Suprapubic skin (tissue), 4 donors: ENCODE data around the gene FAM241B. TPM values are rescaled to one million over a fixed set of nuclear protein-coding genes. Genes with fewer than 3 reads are reported as not detected.

Source experiments
- DNase-seq, 2 donors: peaks; one replicate each; pipeline ENCODE4 v3.0.0-alpha.2; 2019; ENCODE audit warnings: low spot score in 2 of 2
- H3K27ac ChIP-seq: fragments of 200-600 bp; sonication (generic); one replicate; pipeline ENCODE4 v1.5.1; 2019
- H3K27me3 ChIP-seq: fragments of 200-600 bp; sonication (generic); one replicate; pipeline ENCODE4 v1.5.1; 2019
- H3K36me3 ChIP-seq: fragments of 200-600 bp; sonication (generic); one replicate; pipeline ENCODE4 v1.5.1; 2019
- H3K4me1 ChIP-seq: fragments of 200-600 bp; sonication (generic); one replicate; pipeline ENCODE4 v1.5.1; 2019
- H3K4me3 ChIP-seq: fragments of 200-600 bp; sonication (generic); one replicate; pipeline ENCODE4 v1.5.1; 2019; ENCODE audit warnings: mild to moderate bottlenecking
- H3K9me3 ChIP-seq: fragments of 200-600 bp; sonication (generic); one replicate; pipeline ENCODE4 v1.5.1; 2019
- CTCF ChIP-seq, 2 donors: fragments of 200-600 bp in 1 of 2; fragments of 450-650 bp in 1 of 2; sonication (generic) in 1 of 2; IDR thresholded peaks; one replicate each; pipeline ENCODE4 v1.5.1; 2016 to 2019; ENCODE audit warnings: antibody characterized with exemption in 2 of 2, mild to moderate bottlenecking in 1 of 2, moderate library complexity in 1 of 2
- EP300 ChIP-seq: sonication (generic); formaldehyde crosslinking; IDR thresholded peaks from one replicate; pipeline ENCODE4 v1.6.1; 2017; ENCODE audit warnings: antibody characterized with exemption
- POLR2A ChIP-seq, 2 donors: fragments of 450-650 bp; IDR thresholded peaks; one replicate each; pipeline ENCODE4 v1.6.1; 2017; ENCODE audit warnings: antibody characterized with exemption in 2 of 2, mild to moderate bottlenecking in 2 of 2, moderate library complexity in 2 of 2
- POLR2AphosphoS5 ChIP-seq, 3 donors: sonication (generic); formaldehyde crosslinking; IDR thresholded peaks; one replicate each; pipeline ENCODE4 v1.6.1; 2017; ENCODE audit warnings: antibody characterized with exemption in 3 of 3
- WGBS: methylation state at CpG from one replicate; pipeline ENCODE4 v1.1.5; 2018; 5-methylcytosine and 5-hydroxymethylcytosine counted together
- total RNA-seq, 4 donors: library from RNA; depleted of rRNA; stranded (reverse); fragments of >200 nt; gene quantifications; one replicate each; pipeline ENCODE4 v1.1.0, GENCODE V29; 2016

Gene FAM241B
- total RNA-seq, 4 donors from 2014 or later, result 0.49 to 4.3 (median 2.5) TPM

DNA sequence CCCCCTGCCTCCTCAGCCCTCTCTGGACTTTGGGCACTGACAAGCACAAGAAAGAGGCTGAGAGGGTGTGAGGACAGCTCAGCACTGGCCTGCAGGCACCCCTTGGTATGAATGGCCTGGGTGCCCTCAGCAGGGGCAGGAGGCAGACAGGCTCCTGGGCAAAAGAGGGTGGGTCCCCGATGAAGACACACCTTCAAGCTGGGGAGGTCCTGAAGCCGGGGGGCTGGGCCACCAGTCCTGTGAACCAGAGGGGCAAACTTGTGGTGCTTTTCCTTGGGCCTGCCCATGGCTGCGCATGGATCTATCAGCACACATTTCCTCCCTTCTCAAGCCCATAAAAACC lies 22.8 kb downstream of the FAM241B start:
- Histone ChIP-seq H3K9me3 (no peaks in the 10 kb centered on the region), H3K4me1 (no peaks in the 10 kb centered on the region), H3K4me3 (no peak overlapping the region), H3K36me3 (no peaks in the 10 kb centered on the region), H3K27ac (no peak overlapping the region), H3K27me3 (peaks cover 18% of the 10 kb centered on the region)
- 100% methylated on average over 3 of the region's 3 CpGs for WGBS
- DNase-seq, result no peak
- no peak for TF ChIP-seq POLR2AphosphoS5 (IDR thresholded peaks at IDR 0.05)
- TF ChIP-seq CTCF (IDR thresholded peaks at IDR 0.05), result no peak
- no peak for TF ChIP-seq POLR2A (IDR thresholded peaks at IDR 0.05)
- TF ChIP-seq EP300, result no peak

DNA sequence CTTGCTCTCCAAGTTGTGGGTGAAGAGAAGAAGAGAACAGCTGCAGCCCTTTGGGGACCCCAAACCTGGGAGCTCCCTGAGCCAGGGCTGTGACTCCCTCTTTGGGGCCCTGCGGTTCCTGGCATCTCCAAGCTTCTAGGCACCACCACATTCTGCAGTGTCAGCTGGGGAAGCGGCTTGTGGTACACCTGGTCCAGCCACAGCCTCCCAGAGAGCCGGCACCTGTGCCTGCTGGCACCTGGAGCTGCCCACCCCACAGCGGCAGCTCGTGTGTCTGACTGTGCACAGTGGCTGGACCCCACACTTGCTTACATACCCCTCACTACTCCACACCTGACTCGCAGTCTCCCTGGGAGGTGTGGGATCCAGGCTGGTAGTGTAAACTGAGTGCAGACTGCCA lies 23.5 kb downstream of the FAM241B start:
- Histone ChIP-seq H3K9me3 (no peaks in the 10 kb centered on the region), H3K36me3 (no peaks in the 10 kb centered on the region), H3K27me3 (peaks cover 18% of the 10 kb centered on the region), H3K27ac (no peak overlapping the region), H3K4me3 (no peak overlapping the region), H3K4me1 (no peaks in the 10 kb centered on the region)
- no peak for TF ChIP-seq POLR2AphosphoS5 (IDR thresholded peaks at IDR 0.05)
- TF ChIP-seq CTCF (IDR thresholded peaks at IDR 0.05), result no peak
- TF ChIP-seq POLR2A (IDR thresholded peaks at IDR 0.05), result no peak
- DNase-seq, result no peak
- WGBS, result 100% methylated on average over 4 of the region's 6 CpGs

GRCh38 chr10:69655124-69655867 lies 25.2 kb downstream of the FAM241B start:
- peaks cover 21% of the 10 kb centered on the region for H3K27me3 ChIP-seq

GRCh38 chr10:69655868-69656555 lies 26.0 kb downstream of the FAM241B start:
- Histone ChIP-seq H3K27me3 (peaks cover 21% of the 10 kb centered on the region), H3K27ac (no peak overlapping the region)
- 74% methylated on average over 11 of the region's 11 CpGs for WGBS

More at GRCh38 chr10:69655124-69655867, 25.2 kb downstream of the FAM241B start:
- H3K36me3 ChIP-seq, result no peaks in the 10 kb centered on the region
- no peaks in the 10 kb centered on the region for H3K9me3 ChIP-seq
- DNase-seq, result no peak
- TF ChIP-seq POLR2A (IDR thresholded peaks at IDR 0.05), result no peak
- TF ChIP-seq POLR2AphosphoS5 (IDR thresholded peaks at IDR 0.05), result no peak
- TF ChIP-seq EP300, result no peak
- TF ChIP-seq CTCF (IDR thresholded peaks at IDR 0.05), result no peak
- no peak overlapping the region for H3K27ac ChIP-seq
- H3K4me3 ChIP-seq, result no peak overlapping the region
- H3K4me1 ChIP-seq, result no peaks in the 10 kb centered on the region
- WGBS, result 87% methylated on average over 17 of the region's 20 CpGs

More at GRCh38 chr10:69655868-69656555, 26.0 kb downstream of the FAM241B start:
- Histone ChIP-seq H3K9me3 (no peaks in the 10 kb centered on the region), H3K36me3 (no peaks in the 10 kb centered on the region), H3K4me3 (no peak overlapping the region), H3K4me1 (no peaks in the 10 kb centered on the region)
- TF ChIP-seq POLR2A (IDR thresholded peaks at IDR 0.05), result no peak
- no peak for TF ChIP-seq CTCF (IDR thresholded peaks at IDR 0.05)
- no peak for TF ChIP-seq POLR2AphosphoS5 (IDR thresholded peaks at IDR 0.05)
- TF ChIP-seq EP300, result no peak
- no peak for DNase-seq
